GM12865 (cell line): Measurements from ENCODE around the gene SLC9A1.

Experiments used
- DNase-seq: peaks from one replicate; pipeline ENCODE4 v3.0.0; 2010; ENCODE audit warnings: low read depth
- H3K4me3 ChIP-seq: 2 replicates; pipeline ENCODE4 v1.5.1; 2011; ENCODE audit warnings: mild to moderate bottlenecking, low read depth, low read length, control low read depth
- CTCF ChIP-seq: IDR thresholded peaks from 2 replicates; pipeline ENCODE4 v1.5.1; 2011; ENCODE audit warnings: low read length, control low read depth, low read depth, inconsistent platforms; ENCODE audit not compliant: insufficient read depth; ENCODE audit errors: missing control alignments

The SLC9A1 gene

GRCh38 chr1:27057389-27057788, 97.5 kb downstream of the SLC9A1 start:
- TF ChIP-seq CTCF = no peak
- DNase-seq = no peak
- H3K4me3 ChIP-seq = no peak overlapping the region

GRCh38 chr1:27053977-27054753, 100.8 kb downstream of the SLC9A1 start:
- DNase-seq = no peak
- no peak overlapping the region for H3K4me3 ChIP-seq
- no peak for TF ChIP-seq CTCF

- DNase-seq = no peak
- no peak for TF ChIP-seq CTCF
Observed at GRCh38 chr1:27052527-27052926, 102.4 kb downstream of the SLC9A1 start.

GRCh38 chr1:27049607-27050006, 105.3 kb downstream of the SLC9A1 start:
- DNase-seq = peak; percentile 52
- H3K4me3 ChIP-seq = no peak overlapping the region
- TF ChIP-seq CTCF = no peak

More at GRCh38 chr1:27052527-27052926, 102.4 kb downstream of the SLC9A1 start:
- no peak overlapping the region for H3K4me3 ChIP-seq

- H3K4me3 ChIP-seq = no peak overlapping the region
- TF ChIP-seq CTCF = no peak
- DNase-seq = no peak
Observed at GRCh38 chr1:27049100-27049499, 105.8 kb downstream of the SLC9A1 start.
